Thyroid gland (tissue), 4 donors: Measurements from ENCODE around the gene TRIM17. TPM values are rescaled to one million over a fixed set of nuclear protein-coding genes. Genes with fewer than 3 reads are reported as not detected.
A peak's percentile ranks its signal among the peaks of the same experiment; 100 is the strongest.

Source experiments
- DNase-seq, 2 donors: peaks; one replicate each; pipeline ENCODE4 v3.0.0-alpha.2; 2019
- H3K27ac ChIP-seq, 3 donors: fragments of 200-600 bp; sonication (generic); 1 replicate in 2 of 3; 2 replicates in 1 of 3; pipeline ENCODE4 v1.5.1; 2016 to 2019; ENCODE audit warnings: mild to moderate bottlenecking in 1 of 3, moderate library complexity in 1 of 3
- H3K27me3 ChIP-seq: fragments of 200-600 bp; sonication (generic); one replicate; pipeline ENCODE4 v1.5.1; 2019
- H3K36me3 ChIP-seq, 2 donors: fragments of 200-600 bp; sonication (generic); one replicate each; pipeline ENCODE4 v1.5.1; 2016 to 2019
- H3K4me1 ChIP-seq, 2 donors: fragments of 200-600 bp; sonication (generic); one replicate each; pipeline ENCODE4 v1.5.1; 2017 to 2019
- H3K4me3 ChIP-seq, 3 donors: fragments of 200-600 bp; sonication (generic); replicated peaks in 1 of 3; 1 replicate in 2 of 3; 2 replicates in 1 of 3; pipeline ENCODE4 v1.5.1; 2016; ENCODE audit warnings: mild to moderate bottlenecking in 1 of 3
- H3K9me3 ChIP-seq: fragments of 200-600 bp; sonication (generic); one replicate; pipeline ENCODE4 v1.5.1; 2017
- CTCF ChIP-seq, 6 experiments: fragments of 200-600 bp in 3 of 6; fragments of 450-650 bp in 3 of 6; sonication (generic) in 3 of 6; IDR thresholded peaks; one replicate each; pipeline ENCODE4 v1.5.1; 2016 to 2019; ENCODE audit warnings: antibody characterized with exemption in 6 of 6, mild to moderate bottlenecking in 2 of 6, inconsistent platforms in 1 of 6, moderate library complexity in 1 of 6
- POLR2A ChIP-seq, 2 donors: fragments of 450-650 bp; IDR thresholded peaks; one replicate each; pipeline ENCODE4 v1.6.1; 2017; ENCODE audit warnings: antibody characterized with exemption in 2 of 2, mild to moderate bottlenecking in 2 of 2, moderate library complexity in 1 of 2
- WGBS, 2 donors: methylation state at CpG; one replicate each; pipeline ENCODE4 v1.1.5; 2017; 5-methylcytosine and 5-hydroxymethylcytosine counted together
- intact Hi-C: fragments of 100-400 bp; cut with DNase I; formaldehyde crosslinking; loops from one replicate; pipeline ENCODE4 v1.15.1; 2023
- total RNA-seq, 4 donors: library from RNA; depleted of rRNA; stranded (reverse); fragments of >200 nt; gene quantifications; one replicate each; pipeline ENCODE4 v1.2.3, GENCODE V29; 2016

The TRIM17 gene
- total RNA-seq, 4 donors from 2014 or later, result 1.3 to 2.8 (median 2.8) TPM; not detected in 1

- Histone ChIP-seq H3K27ac (no peak overlapping the region), H3K9me3 (no peaks in the 10 kb centered on the region), H3K4me1 (peaks cover 7 to 19% of the 10 kb centered on the region in 2 donors), H3K36me3 (no peaks in the 10 kb centered on the region), H3K27me3 (no peaks in the 10 kb centered on the region), H3K4me3 (no peak overlapping the region)
- DNase-seq, result no peak
- TF ChIP-seq POLR2A (IDR thresholded peaks at IDR 0.05) (no peak), CTCF (IDR thresholded peaks at IDR 0.05) (no peak)
- intact Hi-C loops, result no loop called here
- 88 to 93% methylated on average over 10 of the region's 10 CpGs for WGBS, 2 donors
Measured at GRCh38 chr1:228413241-228414010, 3.2 kb downstream of the TRIM17 start.

DNA sequence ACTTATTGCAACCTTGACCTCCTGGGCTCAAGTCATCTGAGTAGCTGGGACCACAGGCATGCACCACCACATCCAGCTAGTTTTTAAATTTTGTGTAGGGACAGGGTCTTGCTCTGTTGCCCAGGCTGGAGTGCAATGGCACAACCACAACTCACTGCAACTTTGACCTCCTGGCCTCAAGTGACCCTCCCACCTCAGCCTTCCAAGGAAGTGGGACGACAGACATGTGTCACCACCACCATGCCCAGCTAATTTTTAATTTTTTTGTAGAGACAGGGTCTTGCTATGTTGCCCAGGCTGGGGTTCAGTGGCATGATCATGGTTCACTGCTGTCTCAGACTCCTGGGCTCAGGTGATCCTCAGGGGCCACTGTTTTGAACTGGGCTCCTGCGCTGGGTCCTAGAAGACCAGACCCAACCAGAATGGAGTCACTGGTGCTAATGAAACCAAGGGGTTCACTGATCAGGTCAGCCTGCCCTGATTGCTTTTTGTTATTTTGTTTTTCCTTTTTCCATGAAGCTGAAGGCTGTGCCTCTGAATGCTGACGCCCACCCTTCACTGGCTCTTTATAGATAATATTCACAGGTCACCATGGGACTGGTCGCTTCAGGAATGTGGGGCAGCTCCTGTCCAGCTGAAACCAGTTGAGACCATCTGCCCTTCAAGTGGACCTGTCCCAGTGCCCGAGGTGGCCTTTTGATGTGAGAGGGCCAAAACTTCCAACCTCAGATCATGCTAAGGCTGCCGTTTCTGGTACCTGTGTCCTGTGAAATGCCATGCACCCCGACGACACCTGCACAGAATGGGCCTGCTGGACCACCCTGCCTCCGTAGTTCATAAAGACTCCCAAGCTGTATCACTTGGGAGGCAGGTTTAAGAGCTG lies 4.9 kb downstream of the TRIM17 start:
- intact Hi-C loops, result no loop called here
- TF ChIP-seq CTCF (IDR thresholded peaks at IDR 0.05) (no peak), POLR2A (IDR thresholded peaks at IDR 0.05) (no peak)

DNA sequence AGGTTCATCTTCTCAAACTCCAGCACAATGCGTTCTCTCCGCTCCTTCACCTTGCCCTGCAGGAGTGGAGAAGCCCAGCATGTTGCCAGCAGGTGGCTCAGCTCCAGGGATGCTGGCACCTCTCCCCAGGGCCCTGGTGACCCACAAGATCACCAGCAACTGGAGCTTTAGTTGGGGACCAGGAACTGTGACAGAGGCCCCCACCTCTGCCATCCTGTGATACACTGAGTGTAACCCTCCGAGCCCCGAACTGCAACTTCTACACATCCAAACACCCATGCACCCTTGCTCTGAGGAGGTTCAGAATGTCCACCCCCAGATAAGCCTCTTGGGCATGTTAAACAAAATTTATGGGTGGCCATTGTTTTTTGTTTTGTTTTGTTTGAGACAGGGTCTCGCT lies 5.5 kb downstream of the TRIM17 start:
- Histone ChIP-seq H3K9me3 (no peaks in the 10 kb centered on the region), H3K4me1 (peaks cover 7 to 14% of the 10 kb centered on the region in 2 donors), H3K27ac (no peak overlapping the region), H3K27me3 (no peaks in the 10 kb centered on the region), H3K36me3 (no peaks in the 10 kb centered on the region), H3K4me3 (no peak overlapping the region)
- no peak for DNase-seq
- TF ChIP-seq CTCF (IDR thresholded peaks at IDR 0.05) (no peak), POLR2A (IDR thresholded peaks at IDR 0.05) (no peak)
- 98% methylated on average over 5 of the region's 5 CpGs for WGBS, 2 donors
- intact Hi-C loops, result no loop called here

More for the DNA sequence above, 4.9 kb downstream of the TRIM17 start:
- no peak overlapping the region for H3K4me3 ChIP-seq
- H3K27me3 ChIP-seq, result no peaks in the 10 kb centered on the region
- WGBS, 2 donors, result 73 to 89% methylated on average over 8 to 9 of the region's 9 CpGs
- H3K27ac ChIP-seq, result no peak overlapping the region
- DNase-seq, result peak in 1 of 2 donors; percentile 19
- no peaks in the 10 kb centered on the region for H3K36me3 ChIP-seq
- peaks cover 12 to 21% of the 10 kb centered on the region in 2 donors for H3K4me1 ChIP-seq
- no peaks in the 10 kb centered on the region for H3K9me3 ChIP-seq

DNA sequence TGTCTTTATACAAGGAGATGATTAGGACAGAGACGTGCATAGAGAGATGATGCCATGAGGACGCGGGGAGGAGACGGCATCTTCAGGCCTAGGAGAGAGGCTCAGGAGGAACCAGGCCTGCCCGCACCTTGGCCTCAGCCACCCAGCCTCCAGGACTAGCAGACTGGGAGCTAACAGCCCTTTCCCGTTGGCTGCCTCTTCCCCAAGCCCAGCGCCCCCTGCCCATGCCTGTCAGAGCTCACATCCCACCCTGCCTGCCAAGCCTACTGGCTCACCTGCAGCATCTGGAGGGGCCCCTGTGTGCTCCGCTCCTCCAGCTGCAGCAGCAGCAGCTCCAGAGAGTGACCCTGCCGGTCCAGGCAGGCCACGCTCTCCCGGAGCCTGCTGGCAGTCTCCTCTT lies 6.0 kb downstream of the TRIM17 start:
- no peak for DNase-seq
- Histone ChIP-seq H3K27ac (no peak overlapping the region), H3K4me1 (peaks cover 8 to 12% of the 10 kb centered on the region in 2 donors), H3K36me3 (no peaks in the 10 kb centered on the region), H3K27me3 (no peaks in the 10 kb centered on the region), H3K4me3 (no peak overlapping the region), H3K9me3 (no peaks in the 10 kb centered on the region)
- WGBS, 2 donors, result 90 to 94% methylated on average over 10 to 11 of the region's 11 CpGs
- intact Hi-C loops, result no loop called here
- TF ChIP-seq POLR2A (IDR thresholded peaks at IDR 0.05) (no peak), CTCF (IDR thresholded peaks at IDR 0.05) (no peak)
